Measurements from ENCODE around the gene GAD1. TPM values are rescaled to one million over a fixed set of nuclear protein-coding genes. Genes with fewer than 3 reads are reported as not detected.
A peak's percentile ranks its signal among the peaks of the same experiment; 100 is the strongest.

Gene GAD1
- total RNA-seq = under 1 TPM in 1 of 5 donors, not detected in 4; 0.09 TPM
- total RNA-seq (2013) = not detected
- total RNA-seq = 0 to 2.4 (median 0.09) reads per million in 29 experiments

GRCh38 chr2:170816504-170817092 is at the start of gene GAD1:
TSS of gene GAD1 (plus strand) at chr2:170816887. CDS start at chr2:170818592, 1,705 bp downstream.
- H3K36me3 Mint-ChIP-seq = no peaks in the 10 kb centered on the region
- POLR2A ChIA-PET = interaction anchor here (0.6 to 0.7 kb wide), 3 partner anchors 35 to 344 kb away, joined by 3 to 6 read pairs (median 5); no protein-coding TSS in a partner anchor

GRCh38 chr2:170770008-170770605 is 46.6 kb upstream of the GAD1 start, which contains the start of gene ERICH2:
TSS of gene ERICH2 (plus strand) at chr2:170770378. CDS start at chr2:170770682, 304 bp downstream.
- H3K4me1 ChIP-seq (ENCODE audit: control insufficient read depth in 1 of 2, extremely low read depth in 1 of 2, insufficient read depth in 2 of 2, low read length in 2 of 2) = peaks cover 10 to 13% of the 10 kb centered on the region in 2 experiments
- Mint-ChIP-seq H3K36me3 (no peaks in the 10 kb centered on the region), H3K4me3 (peak within 1 kb of the TSS; percentile 79 to 87 (median 80)), H3K9me3 (no peaks in the 10 kb centered on the region), H3K27ac (peak within 1 kb of the TSS in 1 of 2 donors; percentile 66), H3K4me1 (peaks cover 14 to 20% (median 19%) of the 10 kb centered on the region in 3 donors), H3K27me3 (peaks cover 0 to 13% of the 10 kb centered on the region in 2 donors)
- peak in 25 of 35 experiments; percentile 0 to 54 (median 17) for DNase-seq
- ChIA-PET CTCF (no interaction called here), POLR2A (no interaction called here)
- H3K27me3 ChIP-seq (replicated peaks in 1 of 2; ENCODE audit: control insufficient read depth in 2 of 2, extremely low read depth in 1 of 2, insufficient read depth in 2 of 2, low read length in 1 of 2) = peaks cover 0 to 14% of the 10 kb centered on the region in 2 experiments
- H3K4me3 ChIP-seq (ENCODE audit: control insufficient read depth in 1 of 2, extremely low read depth in 1 of 2, low read length in 1 of 2) = peak within 1 kb of the TSS; percentile 65 to 79
- 0% methylated on average over 7 of the region's 13 CpGs for WGBS (ENCODE audit: insufficient coverage)
- H3K27ac ChIP-seq (ENCODE audit: low read length) = no peak within 1 kb of the TSS
- no peaks in the 10 kb centered on the region for H3K9me3 ChIP-seq
- no peaks in the 10 kb centered on the region for H3K36me3 ChIP-seq (ENCODE audit: control insufficient read depth in 2 of 2, extremely low read depth in 1 of 2, insufficient read depth in 1 of 2, low read length in 1 of 2)
- peak; percentile 42 to 55 (median 50) for ATAC-seq (replicated peaks in 1 of 4)

More at GRCh38 chr2:170816504-170817092, at the start of gene GAD1:
- Mint-ChIP-seq H3K9me3 (no peaks in the 10 kb centered on the region), H3K27me3 (peaks cover 68 to 88% of the 10 kb centered on the region in 2 donors), H3K4me1 (peaks cover 66 to 76% (median 69%) of the 10 kb centered on the region in 3 donors), H3K27ac (peak within 1 kb of the TSS in 1 of 2 donors; percentile 63), H3K4me3 (peak within 1 kb of the TSS; percentile 66 to 87 (median 66))
- CTCF ChIA-PET = interaction anchor here (0.6 to 2.5 kb wide), 15 partner anchors 8 to 1288 kb away, joined by 3 to 7 read pairs (median 4); no protein-coding TSS in a partner anchor
- Histone ChIP-seq H3K27ac (ENCODE audit: low read length) (no peak within 1 kb of the TSS), H3K4me1 (ENCODE audit: control insufficient read depth in 1 of 2, extremely low read depth in 1 of 2, insufficient read depth in 2 of 2, low read length in 2 of 2) (peaks cover 14 to 76% of the 10 kb centered on the region in 2 experiments), H3K9me3 (no peaks in the 10 kb centered on the region), H3K27me3 (replicated peaks in 1 of 2; ENCODE audit: control insufficient read depth in 2 of 2, extremely low read depth in 1 of 2, insufficient read depth in 2 of 2, low read length in 1 of 2) (peaks cover 15 to 87% of the 10 kb centered on the region in 2 experiments), H3K36me3 (ENCODE audit: control insufficient read depth in 2 of 2, extremely low read depth in 1 of 2, insufficient read depth in 1 of 2, low read length in 1 of 2) (no peaks in the 10 kb centered on the region), H3K4me3 (ENCODE audit: control insufficient read depth in 1 of 2, extremely low read depth in 1 of 2, low read length in 1 of 2) (peak within 1 kb of the TSS; percentile 35 to 84)
- under 1% methylated on average over 31 of the region's 49 CpGs for WGBS (ENCODE audit: insufficient coverage)
- DNase-seq = peak in 14 of 35 experiments; percentile 22 to 67 (median 32)
- peak; percentile 32 to 49 (median 45) for ATAC-seq (replicated peaks in 1 of 4)

GRCh38 chr2:170770606-170771420 is 45.9 kb upstream of the GAD1 start:
- H3K9me3 ChIP-seq = no peaks in the 10 kb centered on the region
- H3K36me3 Mint-ChIP-seq = no peaks in the 10 kb centered on the region
- ATAC-seq (replicated peaks in 1 of 4) (peak; percentile 82 to 89 (median 87)), DNase-seq (peak; percentile 11 to 78 (median 42))
- no peak overlapping the region for H3K27ac ChIP-seq (ENCODE audit: low read length)
- peaks cover 10 to 13% of the 10 kb centered on the region in 2 experiments for H3K4me1 ChIP-seq (ENCODE audit: control insufficient read depth in 1 of 2, extremely low read depth in 1 of 2, insufficient read depth in 2 of 2, low read length in 2 of 2)
- H3K27ac Mint-ChIP-seq = peak overlapping the region; percentile 28 to 66
- H3K4me3 ChIP-seq (ENCODE audit: control insufficient read depth in 1 of 2, extremely low read depth in 1 of 2, low read length in 1 of 2) = peak overlapping the region; percentile 65 to 79
- POLR2A ChIA-PET = no interaction called here
- CTCF ChIA-PET = interaction anchor here (0.6 to 0.7 kb wide), 3 partner anchors 51 to 343 kb away, joined by 3 to 4 read pairs (median 3); no protein-coding TSS in a partner anchor
- H3K27me3 ChIP-seq (replicated peaks in 1 of 2; ENCODE audit: control insufficient read depth in 2 of 2, extremely low read depth in 1 of 2, insufficient read depth in 2 of 2, low read length in 1 of 2) = peaks cover 0 to 14% of the 10 kb centered on the region in 2 experiments
- peaks cover 14 to 20% (median 19%) of the 10 kb centered on the region in 3 donors for H3K4me1 Mint-ChIP-seq
- H3K36me3 ChIP-seq (ENCODE audit: control insufficient read depth in 2 of 2, extremely low read depth in 1 of 2, insufficient read depth in 1 of 2, low read length in 1 of 2) = no peaks in the 10 kb centered on the region
- 0% methylated on average over 51 of the region's 82 CpGs for WGBS (ENCODE audit: insufficient coverage)
- H3K27me3 Mint-ChIP-seq = peaks cover 0 to 10% of the 10 kb centered on the region in 2 donors
- no peaks in the 10 kb centered on the region for H3K9me3 Mint-ChIP-seq
- H3K4me3 Mint-ChIP-seq = peak overlapping the region; percentile 79 to 87 (median 80)

- CTCF ChIA-PET = interaction anchor here (0.6 to 1.4 kb wide), 3 partner anchors 50 to 363 kb away, joined by 3 to 4 read pairs (median 3); no protein-coding TSS in a partner anchor
- Mint-ChIP-seq H3K4me3 (peak overlapping the region; percentile 71 to 87 (median 78)), H3K27ac (peak overlapping the region in 1 of 2 donors; percentile 28), H3K36me3 (no peaks in the 10 kb centered on the region), H3K4me1 (peaks cover 14 to 19% (median 17%) of the 10 kb centered on the region in 3 donors), H3K27me3 (peaks cover 0 to 11% of the 10 kb centered on the region in 2 donors), H3K9me3 (no peaks in the 10 kb centered on the region)
- WGBS (ENCODE audit: insufficient coverage) = 16% methylated on average over 6 of the region's 15 CpGs
- peaks cover 0 to 17% of the 10 kb centered on the region in 2 experiments for H3K27me3 ChIP-seq (replicated peaks in 1 of 2; ENCODE audit: control insufficient read depth in 2 of 2, extremely low read depth in 1 of 2, insufficient read depth in 2 of 2, low read length in 1 of 2)
- peaks cover 9 to 13% of the 10 kb centered on the region in 2 experiments for H3K4me1 ChIP-seq (ENCODE audit: control insufficient read depth in 1 of 2, extremely low read depth in 1 of 2, insufficient read depth in 2 of 2, low read length in 2 of 2)
- POLR2A ChIA-PET = interaction anchor here (0.5 to 0.6 kb wide), 3 partner anchors 52 to 1279 kb away, joined by 3 to 5 read pairs (median 3); no protein-coding TSS in a partner anchor
- DNase-seq = peak in 1 of 35 experiments; percentile 0
- H3K27ac ChIP-seq (ENCODE audit: low read length) = no peak overlapping the region
- no peaks in the 10 kb centered on the region for H3K36me3 ChIP-seq (ENCODE audit: control insufficient read depth in 2 of 2, extremely low read depth in 1 of 2, insufficient read depth in 1 of 2, low read length in 1 of 2)
- ATAC-seq (replicated peaks in 1 of 4) = no peak
- no peaks in the 10 kb centered on the region for H3K9me3 ChIP-seq
- peak overlapping the region; percentile 58 to 66 for H3K4me3 ChIP-seq (ENCODE audit: control insufficient read depth in 1 of 2, extremely low read depth in 1 of 2, low read length in 1 of 2)
Measured at GRCh38 chr2:170771421-170771937, 45.2 kb upstream of the GAD1 start.

- H3K36me3 Mint-ChIP-seq = no peaks in the 10 kb centered on the region
- peaks cover 9 to 14% (median 14%) of the 10 kb centered on the region in 3 donors for H3K4me1 Mint-ChIP-seq
- Histone ChIP-seq H3K27me3 (replicated peaks in 1 of 2; ENCODE audit: control insufficient read depth in 2 of 2, extremely low read depth in 1 of 2, insufficient read depth in 2 of 2, low read length in 1 of 2) (peaks cover 0 to 18% of the 10 kb centered on the region in 2 experiments), H3K9me3 (no peaks in the 10 kb centered on the region), H3K4me1 (ENCODE audit: control insufficient read depth in 1 of 2, extremely low read depth in 1 of 2, insufficient read depth in 2 of 2, low read length in 2 of 2) (peaks cover 5 to 13% of the 10 kb centered on the region in 2 experiments), H3K27ac (ENCODE audit: low read length) (no peak overlapping the region), H3K4me3 (ENCODE audit: control insufficient read depth in 1 of 2, extremely low read depth in 1 of 2, low read length in 1 of 2) (no peak overlapping the region), H3K36me3 (ENCODE audit: control insufficient read depth in 2 of 2, extremely low read depth in 1 of 2, insufficient read depth in 1 of 2, low read length in 1 of 2) (no peaks in the 10 kb centered on the region)
- no peak for ATAC-seq (replicated peaks in 1 of 4)
- H3K27ac Mint-ChIP-seq = no peak overlapping the region
- H3K9me3 Mint-ChIP-seq = no peaks in the 10 kb centered on the region
- ChIA-PET POLR2A (no interaction called here), CTCF (interaction anchor here in 1 of 2 donors (0.5 to 1.4 kb wide), 3 partner anchors 19 to 363 kb away, joined by 3 to 5 read pairs (median 4); no protein-coding TSS in a partner anchor)
- H3K4me3 Mint-ChIP-seq = peak overlapping the region; percentile 26 to 87 (median 45)
- peaks cover 0 to 11% of the 10 kb centered on the region in 2 donors for H3K27me3 Mint-ChIP-seq
- no peak for DNase-seq
Measured at GRCh38 chr2:170772295-170772694, 44.4 kb upstream of the GAD1 start.
